ENCODE measurements around the gene CSMD2. TPM values are rescaled to one million over a fixed set of nuclear protein-coding genes. Genes with fewer than 3 reads are reported as not detected.

CSMD2 gene
- total and polyA plus RNA-seq, 7 donors: 0.02 to 0.32 (median 0.10) TPM

DNA sequence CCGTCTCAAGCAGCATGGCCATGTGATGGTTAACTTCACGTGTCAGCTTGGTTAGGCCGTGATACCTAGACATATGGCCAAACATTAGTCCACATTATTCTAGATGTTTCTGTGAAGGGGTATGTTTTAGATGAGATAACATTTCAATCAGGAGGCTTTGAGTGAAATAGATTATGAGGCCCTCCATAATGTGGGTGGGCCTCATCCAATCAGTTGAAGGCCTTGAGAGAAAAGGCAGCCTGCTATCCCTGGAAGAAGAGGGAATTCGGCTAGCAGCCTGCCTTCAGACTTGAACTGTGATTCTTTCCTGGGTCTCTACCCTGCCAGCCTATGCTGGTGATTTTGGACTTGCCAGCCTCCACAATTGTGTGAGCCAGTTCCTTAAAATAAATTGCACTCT, 602.5 kb downstream of the CSMD2 start:
- ATAC-seq (no peak), DNase-seq (no peak)
- Histone ChIP-seq H3K4me3 (no peak overlapping the region), H3K4me1 (no peaks in the 10 kb centered on the region), H3K9me3 (no peaks in the 10 kb centered on the region), H3K27me3 (ENCODE audit: insufficient read depth in 3 of 3, low read length in 2 of 3) (peaks cover 0 to 2% (median 0%) of the 10 kb centered on the region in 3 donors), H3K36me3 (ENCODE audit: insufficient read depth in 1 of 2, low read depth in 1 of 2) (no peaks in the 10 kb centered on the region), H3K27ac (no peak overlapping the region)
- 88 to 89% (median 88%) methylated on average over 4 of the region's 4 CpGs for WGBS, 3 donors
- no peak for TF ChIP-seq CTCF (IDR thresholded peaks at IDR 0.05)
- intact Hi-C loops (cut with DNase I): loop anchor here in 1 of 2 donors (5.0 kb wide), 1 partner anchor 45 kb away; no protein-coding TSS in a partner anchor

GRCh38 chr1:33561576-33561975, 603.5 kb downstream of the CSMD2 start:
- Histone ChIP-seq H3K9me3 (no peaks in the 10 kb centered on the region), H3K27ac (no peak overlapping the region), H3K4me3 (no peak overlapping the region), H3K4me1 (no peaks in the 10 kb centered on the region), H3K36me3 (ENCODE audit: insufficient read depth in 1 of 2, low read depth in 1 of 2) (no peaks in the 10 kb centered on the region), H3K27me3 (ENCODE audit: insufficient read depth in 3 of 3, low read length in 2 of 3) (peaks cover 0 to 2% (median 0%) of the 10 kb centered on the region in 3 donors)
- no peak for TF ChIP-seq CTCF (IDR thresholded peaks at IDR 0.05)
- WGBS, 3 donors: 83 to 92% (median 91%) methylated on average over 9 of the region's 9 CpGs
- ATAC-seq (no peak), DNase-seq (no peak)
- intact Hi-C loops (cut with DNase I): loop anchor here in 1 of 2 donors (5.0 kb wide), 1 partner anchor 46 kb away; no protein-coding TSS in a partner anchor

DNA sequence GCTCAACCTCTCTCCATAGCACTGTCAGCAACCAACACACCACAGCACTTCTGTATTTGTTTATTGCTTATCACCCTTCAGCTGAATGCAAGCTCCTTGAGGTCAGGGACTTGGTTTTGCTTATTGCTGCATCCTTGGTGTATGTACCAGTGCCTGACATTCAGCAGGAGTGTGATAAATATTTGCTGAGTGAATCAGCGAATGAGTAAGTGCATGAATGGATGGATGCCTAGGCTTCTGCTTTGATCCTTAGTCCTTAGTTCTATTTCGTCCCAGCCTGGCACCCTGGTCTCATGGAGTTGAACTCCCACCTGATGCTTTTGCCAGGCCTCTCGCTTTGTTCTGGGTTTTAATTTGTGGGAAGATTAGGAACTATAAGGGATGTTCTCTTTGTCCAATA, 604.4 kb downstream of the CSMD2 start:
- Histone ChIP-seq H3K9me3 (no peaks in the 10 kb centered on the region), H3K27me3 (ENCODE audit: insufficient read depth in 3 of 3, low read length in 2 of 3) (peaks cover 0 to 2% (median 0%) of the 10 kb centered on the region in 3 donors), H3K4me3 (no peak overlapping the region), H3K4me1 (no peaks in the 10 kb centered on the region), H3K36me3 (ENCODE audit: insufficient read depth in 1 of 2, low read depth in 1 of 2) (no peaks in the 10 kb centered on the region), H3K27ac (no peak overlapping the region)
- intact Hi-C loops (cut with DNase I): loop anchor here in 1 of 2 donors (5.0 kb wide), 1 partner anchor 47 kb away; no protein-coding TSS in a partner anchor
- no peak for DNase-seq
- no peak for TF ChIP-seq CTCF (IDR thresholded peaks at IDR 0.05)
- WGBS, 3 donors: 85 to 94% (median 89%) methylated on average over 3 of the region's 3 CpGs
- ATAC-seq: no peak

- intact Hi-C loops (cut with DNase I): no loop called here
These were observed 616.3 kb downstream of the CSMD2 start for GRCh38 chr1:33548721-33549120.

More at GRCh38 chr1:33548721-33549120, 616.3 kb downstream of the CSMD2 start:
- H3K27ac ChIP-seq: no peak overlapping the region
- no peaks in the 10 kb centered on the region for H3K4me1 ChIP-seq
- H3K36me3 ChIP-seq (ENCODE audit: insufficient read depth in 1 of 2, low read depth in 1 of 2): no peaks in the 10 kb centered on the region
- no peak for TF ChIP-seq CTCF (IDR thresholded peaks at IDR 0.05)
- 82 to 90% (median 88%) methylated on average over 2 of the region's 2 CpGs for WGBS, 3 donors
- no peak for DNase-seq
- no peaks in the 10 kb centered on the region for H3K9me3 ChIP-seq
- H3K27me3 ChIP-seq (ENCODE audit: insufficient read depth in 3 of 3, low read length in 2 of 3): no peaks in the 10 kb centered on the region
- H3K4me3 ChIP-seq: no peak overlapping the region
- ATAC-seq: no peak

Data from psoas muscle (tissue), 8 donors.